HG02763 (cell line): ENCODE data around the gene GGT1.
"Not testable (repeated sequence)": the region's sequence is repeated elsewhere in the genome, so short reads cannot be mapped to it uniquely, and the experiment has no call there.

Experiments
- ATAC-seq: cut with Tn5 transposase; IDR thresholded peaks from one replicate; pipeline ENCODE4 v1.9.1; 2021; ENCODE audit warnings: mild to moderate bottlenecking, moderate library complexity; ENCODE audit not compliant: unreplicated experiment

Gene GGT1

GRCh38 chr22:24633231-24634023 lies 30.4 kb downstream of the GGT1 start:
- ATAC-seq, result not testable (repeated sequence)

GRCh38 chr22:24634776-24635389 lies 31.9 kb downstream of the GGT1 start:
- not testable (repeated sequence) for ATAC-seq

GRCh38 chr22:24636513-24636912 lies 33.5 kb downstream of the GGT1 start:
- not testable (repeated sequence) for ATAC-seq

- ATAC-seq, result not testable (repeated sequence)
Measured at GRCh38 chr22:24642307-24642706, 39.3 kb downstream of the GGT1 start.

- not testable (repeated sequence) for ATAC-seq
Measured at GRCh38 chr22:24644409-24644808, 41.4 kb downstream of the GGT1 start.

GRCh38 chr22:24645408-24646399 lies 42.7 kb downstream of the GGT1 start:
- not testable (repeated sequence) for ATAC-seq

- not testable (repeated sequence) for ATAC-seq
Measured at GRCh38 chr22:24646756-24647155, 43.8 kb downstream of the GGT1 start.

GRCh38 chr22:24649371-24649770 lies 46.4 kb downstream of the GGT1 start:
- not testable (repeated sequence) for ATAC-seq

- not testable (repeated sequence) for ATAC-seq
Measured at GRCh38 chr22:24650884-24651283, 47.9 kb downstream of the GGT1 start.

- not testable (repeated sequence) for ATAC-seq
Measured at GRCh38 chr22:24665395-24665794, 62.4 kb downstream of the GGT1 start.

GRCh38 chr22:24667904-24668303 lies 64.9 kb downstream of the GGT1 start:
- ATAC-seq, result not testable (repeated sequence)

- ATAC-seq, result not testable (repeated sequence)
Measured at GRCh38 chr22:24672532-24672931, 69.5 kb downstream of the GGT1 start.
